GM12875 (cell line): ENCODE measurements around the gene CARD9.

Experiments
- H3K4me3 ChIP-seq: one replicate; pipeline ENCODE4 v1.5.1; 2011; ENCODE audit warnings: low read depth, low read length, control low read depth
- CTCF ChIP-seq: IDR thresholded peaks from 2 replicates; pipeline ENCODE4 v1.5.1; 2011; ENCODE audit warnings: low read depth, mild to moderate bottlenecking, control low read depth, inconsistent platforms, low read length, moderate library complexity, borderline replicate concordance; ENCODE audit not compliant: insufficient read depth

The CARD9 gene

GRCh38 chr9:136362450-136362784 lies 11.1 kb downstream of the CARD9 start:
- no peak overlapping the region for H3K4me3 ChIP-seq
- TF ChIP-seq CTCF = no peak

- TF ChIP-seq CTCF = no peak
Observed at GRCh38 chr9:136361754-136362449, 11.6 kb downstream of the CARD9 start.

GRCh38 chr9:136361047-136361753 lies 12.3 kb downstream of the CARD9 start:
- no peak overlapping the region for H3K4me3 ChIP-seq
- no peak for TF ChIP-seq CTCF

More at GRCh38 chr9:136361754-136362449, 11.6 kb downstream of the CARD9 start:
- H3K4me3 ChIP-seq = no peak overlapping the region

- no peak overlapping the region for H3K4me3 ChIP-seq
- TF ChIP-seq CTCF = no peak
Observed at GRCh38 chr9:136359774-136360718, 13.4 kb downstream of the CARD9 start.

- TF ChIP-seq CTCF = no peak
- no peak overlapping the region for H3K4me3 ChIP-seq
Observed at GRCh38 chr9:136358888-136359287, 14.6 kb downstream of the CARD9 start.

GRCh38 chr9:136358016-136358415 lies 15.5 kb downstream of the CARD9 start:
- H3K4me3 ChIP-seq = no peak overlapping the region
- TF ChIP-seq CTCF = no peak
